HCT116 (cell line): Measurements from ENCODE around the gene TTC33. TPM values are rescaled to one million over a fixed set of nuclear protein-coding genes. Genes with fewer than 3 reads are reported as not detected.

Source experiments
- ATAC-seq: fragments of 200-7000 bp; cut with Tn5 transposase; 2 replicates; pipeline ENCODE4 v1.9.1; 2020; ENCODE audit warnings: mild to moderate bottlenecking, moderate library complexity
- BruUV-seq: library from RNA; stranded (reverse); fragments of 400-500 nt; replicated peaks from 2 replicates; lab custom pipeline; 2021; lab: Mats Ljungman, UMichigan
- CTCF ChIA-PET: fragments of 300-600 bp; sonication (Branson Sonifier 250); formaldehyde crosslinking; loops from one replicate; lab custom pipeline; 2021; ENCODE audit warnings: antibody characterized with exemption; lab: Charles Lee
- POLR2A ChIA-PET: fragments of 300-600, 350-600 bp; sonication (Branson Sonifier 250); formaldehyde crosslinking; loops from one replicate; lab custom pipeline; 2021; ENCODE audit warnings: antibody characterized with exemption; lab: Charles Lee
- RAD21 ChIA-PET, 2 experiments: fragments of 300-600 bp; sonication (Branson Sonifier 250); formaldehyde crosslinking; loops; one replicate each; lab custom pipeline; 2023; ENCODE audit warnings: low total read pairs in 2 of 2; ENCODE audit not compliant: uncharacterized antibody in 2 of 2, unreplicated experiment in 2 of 2, low non-redundant PET in 1 of 2; lab: Charles Lee
- DNase-seq: peaks from one replicate; pipeline ENCODE4 v3.0.0-alpha.2; 2010; ENCODE audit warnings: low read depth, low spot score
- H2AFZ ChIP-seq: fragments of 200-600 bp; shearing (Covaris generic), sonication (generic); 2 replicates; pipeline ENCODE4 v1.6.1; 2017; ENCODE audit warnings: low read depth, mixed run types, mixed read lengths, antibody characterized with exemption, low read length; ENCODE audit not compliant: poor library complexity, severe bottlenecking
- H3K27ac ChIP-seq: 2 replicates; pipeline ENCODE4 v1.5.1; 2012; ENCODE audit warnings: low read depth, low read length
- H3K27me3 ChIP-seq: fragments of 200-600 bp; sonication (generic); 2 replicates; pipeline ENCODE4 v1.6.1; 2016; ENCODE audit warnings: mixed run types, low read length, mixed read lengths; ENCODE audit not compliant: insufficient read depth
- H3K36me3 ChIP-seq, 2 experiments: fragments of 200-500 bp in 1 of 2; fragments of 200-600 bp in 1 of 2; sonication (Bioruptor generic) in 1 of 2; sonication (generic) in 1 of 2; 2 replicates each; pipeline versions ENCODE4 v1.5.1 to v1.6.1; 2014 to 2016; ENCODE audit warnings: low read length in 2 of 2, inconsistent platforms in 1 of 2, mixed read lengths in 1 of 2, mixed run types in 1 of 2; ENCODE audit not compliant: insufficient read depth in 2 of 2, control insufficient read depth in 1 of 2
- H3K4me1 ChIP-seq, 2 experiments: fragments of 200-600 bp in 1 of 2; sonication (generic) in 1 of 2; 2 replicates each; pipeline versions ENCODE4 v1.5.1 to v1.6.1; 2012 to 2017; ENCODE audit warnings: low read length in 2 of 2, inconsistent platforms in 1 of 2, mild to moderate bottlenecking in 1 of 2, mixed read lengths in 1 of 2, mixed run types in 1 of 2, moderate library complexity in 1 of 2; ENCODE audit not compliant: insufficient read depth in 2 of 2, control insufficient read depth in 1 of 2
- H3K4me2 ChIP-seq: fragments of 200-600 bp; sonication (generic); 2 replicates; pipeline ENCODE4 v1.6.1; 2017; ENCODE audit warnings: mixed run types, low read length, mixed read lengths
- H3K4me3 ChIP-seq, 2 experiments: fragments of 200-600 bp in 1 of 2; sonication (generic) in 1 of 2; replicated peaks in 1 of 2; 2 replicates each; pipeline ENCODE4 v1.5.1; 2011 to 2016; ENCODE audit warnings: low read length in 2 of 2, control low read depth in 1 of 2, low read depth in 1 of 2, mild to moderate bottlenecking in 1 of 2, mixed read lengths in 1 of 2, mixed run types in 1 of 2
- H3K79me2 ChIP-seq: fragments of 200-600 bp; sonication (generic); 2 replicates; pipeline ENCODE4 v1.6.1; 2017; ENCODE audit warnings: mild to moderate bottlenecking, mixed run types, low read length, moderate library complexity, mixed read lengths; ENCODE audit not compliant: insufficient read depth
- H3K9ac ChIP-seq: fragments of 200-600 bp; sonication (generic); 2 replicates; pipeline ENCODE4 v1.6.1; 2016; ENCODE audit warnings: low read length, mixed read lengths
- H3K9me2 ChIP-seq: fragments of 200-600 bp; sonication (generic), shearing (Covaris generic); 2 replicates; pipeline ENCODE4 v1.6.1; 2017; ENCODE audit warnings: mixed run types, mild to moderate bottlenecking, moderate library complexity; ENCODE audit not compliant: insufficient read depth
- H3K9me3 ChIP-seq, 2 experiments: fragments of 200-500 bp in 1 of 2; fragments of 200-600 bp in 1 of 2; sonication (Bioruptor generic) in 1 of 2; sonication (generic) in 1 of 2; 2 replicates each; pipeline ENCODE4 v1.6.1; 2014 to 2017; ENCODE audit warnings: low read length in 2 of 2, mixed read lengths in 2 of 2, inconsistent platforms in 1 of 2, low read depth in 1 of 2, mild to moderate bottlenecking in 1 of 2, mixed run types in 1 of 2, moderate library complexity in 1 of 2; ENCODE audit not compliant: control insufficient read depth in 1 of 2, insufficient read depth in 1 of 2
- H4K20me1 ChIP-seq: fragments of 200-600 bp; sonication (generic), shearing (Covaris generic); 2 replicates; pipeline ENCODE4 v1.6.1; 2017; ENCODE audit warnings: mixed run types, mild to moderate bottlenecking, moderate library complexity; ENCODE audit not compliant: insufficient read depth
- CBX3 ChIP-seq: IDR thresholded peaks from 2 replicates; pipeline ENCODE4 v1.6.1; 2012; ENCODE audit warnings: low read depth
- CEBPB ChIP-seq: IDR thresholded peaks from 2 replicates; pipeline ENCODE4 v1.6.1; 2012; ENCODE audit warnings: low read depth
- ELF1 ChIP-seq: IDR thresholded peaks from 2 replicates; pipeline ENCODE4 v1.6.1; 2012; ENCODE audit warnings: low read depth, borderline replicate concordance
- EZH2 ChIP-seq: fragments of 200-600 bp; sonication (generic); IDR thresholded peaks from 2 replicates; pipeline ENCODE4 v1.6.1; 2017; ENCODE audit warnings: antibody characterized with exemption, mixed run types
- EZH2phosphoT487 ChIP-seq: fragments of 200-600 bp; IDR thresholded peaks from 2 replicates; pipeline ENCODE4 v1.6.1; 2018; ENCODE audit warnings: antibody characterized with exemption, borderline replicate concordance
- FOSL1 ChIP-seq: IDR thresholded peaks from 2 replicates; pipeline ENCODE4 v1.6.1; 2012; ENCODE audit warnings: low read depth
- JUND ChIP-seq: IDR thresholded peaks from 2 replicates; pipeline ENCODE4 v1.6.1; 2012
- POLR2A ChIP-seq: IDR thresholded peaks from 2 replicates; pipeline ENCODE4 v1.7.0; 2011; ENCODE audit warnings: borderline replicate concordance; ENCODE audit not compliant: insufficient read depth, insufficient read length; ENCODE audit errors: extremely low read depth
- SIN3A ChIP-seq: IDR thresholded peaks from 2 replicates; pipeline ENCODE4 v1.6.1; 2012; ENCODE audit warnings: low read depth
- SP1 ChIP-seq: IDR thresholded peaks from 2 replicates; pipeline ENCODE4 v1.6.1; 2012; ENCODE audit warnings: low read depth
- YY1 ChIP-seq: IDR thresholded peaks from 2 replicates; pipeline ENCODE4 v1.6.1; 2011; ENCODE audit warnings: low read length, low read depth, moderate library complexity, mild to moderate bottlenecking; ENCODE audit not compliant: insufficient replicate concordance; ENCODE audit errors: extremely low read depth
- ZNF274 ChIP-seq: fragments of 200-500 bp; sonication (Bioruptor generic); IDR thresholded peaks from 2 replicates; pipeline ENCODE4 v1.6.1; 2014; ENCODE audit warnings: mild to moderate bottlenecking, low read depth, low read length, inconsistent platforms
- intact Hi-C: fragments of 100-400 bp; cut with micrococcal nuclease; formaldehyde crosslinking; loops from 2 replicates; pipeline ENCODE4 v1.10.0; 2022
- total RNA-seq: library from RNA; stranded (reverse); gene quantifications from one replicate; pipeline ENCODE4 v1.2.1, GENCODE V29; 2021; ENCODE audit not compliant: unreplicated experiment
- TF ChIP-seq, protein P1 (sequence below): IDR thresholded peaks from 2 replicates; pipeline ENCODE4 v1.6.1; 2012
- TF ChIP-seq, protein P2 (sequence below): IDR thresholded peaks from 2 replicates; pipeline ENCODE4 v1.6.1; 2011; ENCODE audit warnings: mild to moderate bottlenecking, low read length, moderate library complexity; ENCODE audit not compliant: insufficient replicate concordance; ENCODE audit errors: extremely low read depth
- TF ChIP-seq, protein P3 (sequence below), 3 experiments: fragments of 200-600 bp in 1 of 3; sonication (generic) in 1 of 3; IDR thresholded peaks in 2 of 3; conservative IDR thresholded peaks in 1 of 3; 2 replicates each; pipeline ENCODE4 v1.5.1; 2012 to 2017; ENCODE audit warnings: low read depth in 2 of 3, low read length in 2 of 3, antibody characterized with exemption in 1 of 3, borderline replicate concordance in 1 of 3, control low read depth in 1 of 3, mild to moderate bottlenecking in 1 of 3, mixed read lengths in 1 of 3, mixed run types in 1 of 3, moderate library complexity in 1 of 3; ENCODE audit not compliant: insufficient read depth in 1 of 3

The TTC33 gene
- total RNA-seq, 1 experiment from 2014 or later: 14.5 TPM

DNA sequence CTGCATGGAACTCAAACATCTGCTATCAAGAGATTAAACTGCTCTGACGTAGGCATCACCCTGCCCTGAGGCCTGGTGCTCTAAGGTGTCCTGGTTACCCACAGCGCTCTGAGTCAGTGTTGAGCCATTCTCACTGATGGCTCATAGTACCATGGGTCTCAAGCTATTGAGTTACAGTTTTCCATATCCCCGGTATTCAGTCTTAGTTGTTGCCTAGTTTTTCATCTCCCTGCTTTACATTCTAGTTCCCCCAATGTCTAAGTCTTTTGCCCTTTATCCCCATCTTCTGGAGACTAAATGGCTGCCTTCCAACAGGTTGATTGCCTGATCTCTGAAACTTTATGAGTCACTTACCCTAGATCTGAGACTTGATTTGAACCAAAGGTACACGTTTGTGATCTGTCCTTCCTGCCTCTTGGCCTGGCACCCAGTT is 237.3 kb downstream of the TTC33 start:
- Histone ChIP-seq H2AFZ (peak overlapping the region; percentile 64), H3K36me3 (no peaks in the 10 kb centered on the region), H3K9ac (no peak overlapping the region), H3K79me2 (no peaks in the 10 kb centered on the region), H3K27me3 (no peaks in the 10 kb centered on the region), H4K20me1 (no peaks in the 10 kb centered on the region), H3K4me1 (peaks cover 3 to 12% of the 10 kb centered on the region in 2 experiments; a peak in 2 of 4 replicates), H3K4me3 (no peak overlapping the region), H3K4me2 (peak overlapping the region; percentile 27), H3K9me3 (no peaks in the 10 kb centered on the region), H3K27ac (no peak overlapping the region), H3K9me2 (no peaks in the 10 kb centered on the region)
- ChIA-PET POLR2A (no interaction called here), RAD21 (no interaction called here), CTCF (no interaction called here)
- TF ChIP-seq ZNF274 (no peak), YY1 (no peak), ELF1 (no peak), EZH2phosphoT487 (no peak), CBX3 (peak; percentile 25; the same call in 1 of the 2 replicates), FOSL1 (peak; percentile 60), CEBPB (no peak), SIN3A (no peak), JUND (peak; percentile 27; the same call in 1 of the 2 replicates), POLR2A (no peak), SP1 (0 out of 2 replicates have a peak, but pooled peaks have one; percentile 17)
- ATAC-seq: peak; percentile 94
- intact Hi-C loops: no loop called here
- peak; percentile 56 for DNase-seq
- BruUV-seq: no TSS peak

DNA sequence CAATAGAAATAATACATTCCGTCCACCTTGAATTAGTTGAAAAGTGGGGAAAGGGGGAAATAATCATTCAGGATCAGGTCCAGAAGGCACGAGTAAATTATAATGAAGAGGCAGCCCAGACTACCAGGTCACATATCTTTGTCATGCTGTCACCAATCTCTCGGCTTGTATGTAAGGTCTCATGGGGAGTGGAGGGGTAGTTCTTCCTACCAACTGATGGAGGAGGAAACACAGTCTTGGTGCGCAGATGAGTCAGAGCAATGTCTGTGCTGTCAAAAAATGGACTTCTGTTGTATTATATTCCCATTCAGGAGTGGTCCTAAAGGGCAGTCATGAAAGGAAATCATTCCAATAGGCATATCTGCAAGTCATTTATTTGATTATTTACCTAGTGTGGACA is 240.3 kb downstream of the TTC33 start:
- no peaks in the 10 kb centered on the region for H3K27me3 ChIP-seq
- no peak overlapping the region for H2AFZ ChIP-seq
- no peak for ATAC-seq
- H3K4me1 ChIP-seq: peaks cover 3 to 12% of the 10 kb centered on the region in 2 experiments; a peak in 2 of 4 replicates
- no peak overlapping the region for H3K9ac ChIP-seq
- no peak overlapping the region for H3K4me3 ChIP-seq
- no peak overlapping the region for H3K27ac ChIP-seq
- intact Hi-C loops: no loop called here
- ChIA-PET POLR2A (no interaction called here), CTCF (no interaction called here), RAD21 (no interaction called here)
- no peaks in the 10 kb centered on the region for H4K20me1 ChIP-seq
- no peaks in the 10 kb centered on the region for H3K36me3 ChIP-seq
- no peaks in the 10 kb centered on the region for H3K79me2 ChIP-seq
- H3K9me3 ChIP-seq: no peaks in the 10 kb centered on the region
- no peaks in the 10 kb centered on the region for H3K9me2 ChIP-seq
- no TSS peak for BruUV-seq
- no peak overlapping the region for H3K4me2 ChIP-seq
- DNase-seq: no peak
- TF ChIP-seq CEBPB (no peak), ELF1 (no peak), SIN3A (no peak), POLR2A (no peak), EZH2 (no peak)
- TF ChIP-seq, protein P1, sequence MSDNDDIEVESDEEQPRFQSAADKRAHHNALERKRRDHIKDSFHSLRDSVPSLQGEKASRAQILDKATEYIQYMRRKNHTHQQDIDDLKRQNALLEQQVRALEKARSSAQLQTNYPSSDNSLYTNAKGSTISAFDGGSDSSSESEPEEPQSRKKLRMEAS: no peak
- TF ChIP-seq, protein P2, sequence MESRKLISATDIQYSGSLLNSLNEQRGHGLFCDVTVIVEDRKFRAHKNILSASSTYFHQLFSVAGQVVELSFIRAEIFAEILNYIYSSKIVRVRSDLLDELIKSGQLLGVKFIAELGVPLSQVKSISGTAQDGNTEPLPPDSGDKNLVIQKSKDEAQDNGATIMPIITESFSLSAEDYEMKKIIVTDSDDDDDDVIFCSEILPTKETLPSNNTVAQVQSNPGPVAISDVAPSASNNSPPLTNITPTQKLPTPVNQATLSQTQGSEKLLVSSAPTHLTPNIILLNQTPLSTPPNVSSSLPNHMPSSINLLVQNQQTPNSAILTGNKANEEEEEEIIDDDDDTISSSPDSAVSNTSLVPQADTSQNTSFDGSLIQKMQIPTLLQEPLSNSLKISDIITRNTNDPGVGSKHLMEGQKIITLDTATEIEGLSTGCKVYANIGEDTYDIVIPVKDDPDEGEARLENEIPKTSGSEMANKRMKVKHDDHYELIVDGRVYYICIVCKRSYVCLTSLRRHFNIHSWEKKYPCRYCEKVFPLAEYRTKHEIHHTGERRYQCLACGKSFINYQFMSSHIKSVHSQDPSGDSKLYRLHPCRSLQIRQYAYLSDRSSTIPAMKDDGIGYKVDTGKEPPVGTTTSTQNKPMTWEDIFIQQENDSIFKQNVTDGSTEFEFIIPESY: no peak
- TF ChIP-seq, protein P3, sequence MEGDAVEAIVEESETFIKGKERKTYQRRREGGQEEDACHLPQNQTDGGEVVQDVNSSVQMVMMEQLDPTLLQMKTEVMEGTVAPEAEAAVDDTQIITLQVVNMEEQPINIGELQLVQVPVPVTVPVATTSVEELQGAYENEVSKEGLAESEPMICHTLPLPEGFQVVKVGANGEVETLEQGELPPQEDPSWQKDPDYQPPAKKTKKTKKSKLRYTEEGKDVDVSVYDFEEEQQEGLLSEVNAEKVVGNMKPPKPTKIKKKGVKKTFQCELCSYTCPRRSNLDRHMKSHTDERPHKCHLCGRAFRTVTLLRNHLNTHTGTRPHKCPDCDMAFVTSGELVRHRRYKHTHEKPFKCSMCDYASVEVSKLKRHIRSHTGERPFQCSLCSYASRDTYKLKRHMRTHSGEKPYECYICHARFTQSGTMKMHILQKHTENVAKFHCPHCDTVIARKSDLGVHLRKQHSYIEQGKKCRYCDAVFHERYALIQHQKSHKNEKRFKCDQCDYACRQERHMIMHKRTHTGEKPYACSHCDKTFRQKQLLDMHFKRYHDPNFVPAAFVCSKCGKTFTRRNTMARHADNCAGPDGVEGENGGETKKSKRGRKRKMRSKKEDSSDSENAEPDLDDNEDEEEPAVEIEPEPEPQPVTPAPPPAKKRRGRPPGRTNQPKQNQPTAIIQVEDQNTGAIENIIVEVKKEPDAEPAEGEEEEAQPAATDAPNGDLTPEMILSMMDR (IDR thresholded peaks at IDR 0.05 in 2 of 3, conservative IDR thresholded peaks at IDR 0.05 in 1 of 3; ENCODE audit: borderline replicate concordance in 1 of 3, insufficient read depth in 1 of 3, low read depth in 2 of 3, low read length in 2 of 3): no peak
